Progenitor cell of endocrine pancreas (in vitro differentiated cells): ENCODE results near the gene OSM. TPM values are rescaled to one million over a fixed set of nuclear protein-coding genes. Genes with fewer than 3 reads are reported as not detected.

Source experiments
- DNase-seq: peaks from one replicate; pipeline ENCODE4 v3.0.0; 2021; ENCODE audit warnings: low spot score; ENCODE audit not compliant: unreplicated experiment
- H3K27ac Mint-ChIP-seq: 2 replicates; pipeline ENCODE4 v1.8.0; 2021; ENCODE audit warnings: mild to moderate bottlenecking, moderate library complexity, mixed read lengths
- H3K27me3 Mint-ChIP-seq: 2 replicates; pipeline ENCODE4 v1.8.0; 2021; ENCODE audit warnings: mixed read lengths
- H3K36me3 Mint-ChIP-seq: 2 replicates; pipeline ENCODE4 v1.8.0; 2022; ENCODE audit warnings: mixed read lengths; ENCODE audit not compliant: insufficient read depth
- H3K4me1 Mint-ChIP-seq: 2 replicates; pipeline ENCODE4 v1.8.0; 2021; ENCODE audit warnings: low read depth, mixed read lengths
- H3K4me3 Mint-ChIP-seq: 2 replicates; pipeline ENCODE4 v1.8.0; 2021; ENCODE audit warnings: low read depth, mild to moderate bottlenecking, moderate library complexity, mixed read lengths
- H3K9me3 Mint-ChIP-seq: 2 replicates; pipeline ENCODE4 v1.8.0; 2021; ENCODE audit warnings: low read depth, mixed read lengths
- total RNA-seq: library from RNA; stranded (reverse); gene quantifications from 2 replicates; pipeline ENCODE4 v1.2.1, GENCODE V29; 2021
- TF ChIP-seq, protein P1 (sequence below): fragments of 200-600 bp; sonication (generic); IDR thresholded peaks from one replicate; pipeline ENCODE4 v1.5.0; 2021; ENCODE audit warnings: antibody characterized with exemption, mild to moderate bottlenecking; ENCODE audit not compliant: unreplicated experiment

OSM gene
- total RNA-seq, 1 donor from 2014 or later, result not detected

DNA sequence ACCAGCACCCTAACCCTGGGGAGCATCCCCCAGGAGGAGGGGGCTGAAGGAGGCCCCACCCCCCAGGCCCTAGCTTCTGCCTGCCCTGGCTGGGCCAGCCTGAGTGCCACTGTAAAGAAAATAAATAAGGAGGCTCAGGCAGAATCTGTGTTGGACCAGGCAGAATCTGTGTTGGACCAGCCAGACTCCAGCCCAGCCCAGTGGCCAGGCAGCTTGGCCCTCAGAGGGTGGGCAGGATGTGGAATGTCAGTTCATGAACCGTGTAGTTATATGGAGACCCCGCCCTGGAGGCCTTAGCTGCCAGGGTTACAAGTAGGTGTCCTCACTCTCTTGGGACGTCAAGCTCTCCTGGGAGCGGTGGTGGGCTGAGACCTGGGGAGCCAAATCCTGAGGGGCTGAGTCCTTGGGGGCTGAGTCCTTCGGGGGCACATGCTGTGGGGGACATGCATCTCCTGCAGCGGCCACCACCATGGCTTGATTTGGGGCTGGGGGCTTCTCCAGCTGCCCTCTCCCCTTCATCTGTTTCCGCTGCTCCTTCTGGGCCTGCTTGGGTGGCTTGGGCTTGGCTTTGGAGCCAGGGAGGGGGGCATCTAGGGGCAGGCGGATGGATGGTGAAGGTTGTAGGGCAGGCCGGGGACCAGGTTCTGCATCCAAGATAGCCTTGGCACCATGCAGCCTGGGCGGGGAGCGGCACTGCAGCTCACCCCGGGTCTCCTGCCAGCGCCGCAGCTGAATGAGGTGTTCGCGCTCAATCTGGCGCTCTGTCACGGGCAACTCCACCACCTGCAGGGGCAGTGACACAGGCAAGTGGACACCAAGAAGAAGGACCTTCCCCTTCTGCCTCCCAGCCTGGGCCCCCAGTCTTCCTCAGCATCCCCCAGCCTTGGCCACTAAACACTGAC is 25.7 kb upstream of the OSM start:
- TF ChIP-seq, protein P1, sequence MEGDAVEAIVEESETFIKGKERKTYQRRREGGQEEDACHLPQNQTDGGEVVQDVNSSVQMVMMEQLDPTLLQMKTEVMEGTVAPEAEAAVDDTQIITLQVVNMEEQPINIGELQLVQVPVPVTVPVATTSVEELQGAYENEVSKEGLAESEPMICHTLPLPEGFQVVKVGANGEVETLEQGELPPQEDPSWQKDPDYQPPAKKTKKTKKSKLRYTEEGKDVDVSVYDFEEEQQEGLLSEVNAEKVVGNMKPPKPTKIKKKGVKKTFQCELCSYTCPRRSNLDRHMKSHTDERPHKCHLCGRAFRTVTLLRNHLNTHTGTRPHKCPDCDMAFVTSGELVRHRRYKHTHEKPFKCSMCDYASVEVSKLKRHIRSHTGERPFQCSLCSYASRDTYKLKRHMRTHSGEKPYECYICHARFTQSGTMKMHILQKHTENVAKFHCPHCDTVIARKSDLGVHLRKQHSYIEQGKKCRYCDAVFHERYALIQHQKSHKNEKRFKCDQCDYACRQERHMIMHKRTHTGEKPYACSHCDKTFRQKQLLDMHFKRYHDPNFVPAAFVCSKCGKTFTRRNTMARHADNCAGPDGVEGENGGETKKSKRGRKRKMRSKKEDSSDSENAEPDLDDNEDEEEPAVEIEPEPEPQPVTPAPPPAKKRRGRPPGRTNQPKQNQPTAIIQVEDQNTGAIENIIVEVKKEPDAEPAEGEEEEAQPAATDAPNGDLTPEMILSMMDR, result no peak
- DNase-seq, result no peak
- Mint-ChIP-seq H3K9me3 (no peaks in the 10 kb centered on the region), H3K27ac (no peak overlapping the region), H3K4me3 (no peak overlapping the region), H3K27me3 (peaks cover 2% of the 10 kb centered on the region), H3K36me3 (peaks cover 9% of the 10 kb centered on the region), H3K4me1 (peaks cover 7% of the 10 kb centered on the region)

DNA sequence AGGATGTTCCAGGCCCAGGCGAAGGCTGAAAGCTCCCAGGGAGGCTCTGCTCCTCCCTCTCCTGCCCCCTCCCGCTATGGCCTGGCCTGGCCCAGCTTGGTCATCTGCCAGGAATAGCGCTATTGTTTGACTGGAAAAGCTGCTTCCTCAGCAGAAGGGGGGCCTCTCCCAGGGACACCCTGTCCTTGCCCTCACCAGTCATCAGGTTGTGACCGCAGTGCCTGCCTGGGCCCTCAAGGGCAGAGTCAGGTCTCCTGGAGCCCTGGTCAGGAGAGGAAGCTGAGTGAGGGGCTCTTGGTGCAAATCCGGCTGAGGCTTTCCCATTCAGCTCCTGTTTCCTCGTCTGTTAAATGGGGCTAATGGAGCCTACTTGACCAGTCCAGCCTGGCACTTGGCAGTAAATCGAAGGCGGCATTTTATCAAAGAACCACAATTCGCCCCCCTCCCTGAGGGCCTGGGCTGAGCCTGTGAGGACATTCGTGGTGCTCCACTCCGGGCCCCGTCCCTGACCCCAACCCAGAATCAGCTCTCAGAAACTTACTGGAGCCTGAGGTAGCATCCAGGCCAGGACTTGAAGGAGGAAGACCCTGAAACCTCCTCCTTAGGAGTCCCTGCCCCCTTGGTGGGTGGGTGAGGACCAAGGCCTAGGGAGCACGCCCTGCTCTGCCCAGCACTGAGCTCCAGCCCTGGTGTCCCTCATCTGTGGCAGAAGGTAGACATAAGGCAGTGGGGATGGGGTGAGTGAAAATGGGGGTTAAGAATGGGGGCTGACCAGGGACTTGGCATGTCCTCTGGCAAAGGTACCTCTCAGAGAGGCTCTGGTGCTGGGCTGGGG is 24.6 kb upstream of the OSM start:
- TF ChIP-seq, protein P1, result no peak
- H3K4me1 Mint-ChIP-seq, result peaks cover 5% of the 10 kb centered on the region
- no peak overlapping the region for H3K27ac Mint-ChIP-seq
- H3K36me3 Mint-ChIP-seq, result peaks cover 9% of the 10 kb centered on the region
- peaks cover 2% of the 10 kb centered on the region for H3K27me3 Mint-ChIP-seq
- no peak for DNase-seq
- H3K9me3 Mint-ChIP-seq, result no peaks in the 10 kb centered on the region
- H3K4me3 Mint-ChIP-seq, result no peak overlapping the region

DNA sequence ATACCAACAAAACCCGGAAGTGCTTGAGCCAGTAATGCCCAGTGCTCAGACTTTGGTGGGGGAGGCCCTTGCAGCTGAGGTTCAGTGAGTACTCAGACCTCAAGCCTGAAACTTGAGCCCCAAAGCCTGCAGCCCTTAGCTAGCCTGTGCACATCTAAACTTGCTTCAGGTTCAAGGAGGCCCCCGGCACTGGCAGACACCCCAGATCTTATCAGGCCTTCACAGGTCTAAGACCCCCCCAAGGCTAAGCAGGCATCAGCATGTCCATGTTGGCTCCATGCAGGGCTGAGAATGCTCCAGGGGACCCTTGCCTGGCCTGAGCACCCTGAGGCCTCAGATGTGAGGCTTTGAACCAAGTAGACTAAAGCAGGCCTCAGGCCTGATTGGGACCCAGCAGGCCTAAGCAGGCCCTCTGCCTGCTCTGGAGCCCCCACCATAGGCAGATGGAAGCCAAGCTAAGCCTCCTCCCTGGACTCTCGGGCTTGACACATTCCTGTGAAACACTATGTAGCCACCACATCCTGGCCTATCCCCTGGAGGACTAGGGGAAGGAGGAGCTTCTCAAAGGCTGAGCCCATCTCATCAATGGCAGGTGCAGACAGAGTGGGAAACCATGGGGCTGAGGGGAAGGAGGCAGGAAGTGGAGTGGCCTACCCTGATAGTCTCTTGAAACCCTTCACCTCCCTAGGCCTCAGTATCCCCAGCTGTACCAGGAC is 23.8 kb upstream of the OSM start:
- Mint-ChIP-seq H3K4me1 (peaks cover 5% of the 10 kb centered on the region), H3K36me3 (peaks cover 9% of the 10 kb centered on the region), H3K27ac (no peak overlapping the region), H3K4me3 (peak overlapping the region; percentile 71), H3K27me3 (peaks cover 2% of the 10 kb centered on the region), H3K9me3 (no peaks in the 10 kb centered on the region)
- no peak for DNase-seq
- TF ChIP-seq, protein P1, result no peak

DNA sequence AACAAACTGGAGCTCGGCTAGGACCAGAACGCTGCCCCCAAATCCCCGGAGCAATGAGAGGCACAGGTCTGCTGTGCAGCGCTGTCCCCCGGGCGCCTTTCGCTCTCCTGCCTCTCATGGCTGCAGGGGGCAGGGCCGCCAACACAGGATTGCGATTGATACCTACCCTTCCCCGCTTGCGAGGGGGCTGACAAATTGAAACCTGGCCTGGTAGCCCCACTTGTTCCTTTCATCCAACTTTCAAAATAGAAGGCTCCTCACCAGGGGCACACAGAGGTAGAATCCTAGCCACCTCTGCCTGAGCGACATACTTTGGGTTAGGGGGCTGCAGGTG is 23.3 kb upstream of the OSM start:
- peaks cover 5% of the 10 kb centered on the region for H3K4me1 Mint-ChIP-seq
- no peak for DNase-seq
- H3K27me3 Mint-ChIP-seq, result peaks cover 2% of the 10 kb centered on the region
- peak overlapping the region; percentile 24 for H3K27ac Mint-ChIP-seq
- TF ChIP-seq, protein P1, result no peak
- H3K9me3 Mint-ChIP-seq, result no peaks in the 10 kb centered on the region
- peaks cover 9% of the 10 kb centered on the region for H3K36me3 Mint-ChIP-seq
- peak overlapping the region; percentile 71 for H3K4me3 Mint-ChIP-seq
